ENCODE results near the gene PACS1.

DNA sequence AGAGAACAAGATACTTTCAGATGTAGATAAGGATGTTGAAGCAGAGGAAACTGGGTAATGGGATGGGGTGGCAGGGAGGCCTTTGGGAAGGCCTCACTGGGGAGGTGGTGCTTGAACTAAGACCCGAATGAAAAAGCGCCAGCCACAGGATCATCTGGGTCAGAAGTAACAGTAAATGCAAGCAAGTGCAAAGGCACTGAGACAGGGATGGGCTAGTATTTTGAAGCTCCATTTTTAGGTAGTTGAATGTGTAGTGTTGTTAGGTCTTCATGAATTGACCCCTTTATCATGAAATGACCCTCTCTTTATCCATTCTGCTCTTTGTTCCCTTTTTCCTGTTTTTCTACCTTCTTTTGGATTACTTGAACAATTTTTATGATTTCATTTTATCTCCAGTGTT is 6.2 kb upstream of the PACS1 start:
- TF ChIP-seq, protein P1, sequence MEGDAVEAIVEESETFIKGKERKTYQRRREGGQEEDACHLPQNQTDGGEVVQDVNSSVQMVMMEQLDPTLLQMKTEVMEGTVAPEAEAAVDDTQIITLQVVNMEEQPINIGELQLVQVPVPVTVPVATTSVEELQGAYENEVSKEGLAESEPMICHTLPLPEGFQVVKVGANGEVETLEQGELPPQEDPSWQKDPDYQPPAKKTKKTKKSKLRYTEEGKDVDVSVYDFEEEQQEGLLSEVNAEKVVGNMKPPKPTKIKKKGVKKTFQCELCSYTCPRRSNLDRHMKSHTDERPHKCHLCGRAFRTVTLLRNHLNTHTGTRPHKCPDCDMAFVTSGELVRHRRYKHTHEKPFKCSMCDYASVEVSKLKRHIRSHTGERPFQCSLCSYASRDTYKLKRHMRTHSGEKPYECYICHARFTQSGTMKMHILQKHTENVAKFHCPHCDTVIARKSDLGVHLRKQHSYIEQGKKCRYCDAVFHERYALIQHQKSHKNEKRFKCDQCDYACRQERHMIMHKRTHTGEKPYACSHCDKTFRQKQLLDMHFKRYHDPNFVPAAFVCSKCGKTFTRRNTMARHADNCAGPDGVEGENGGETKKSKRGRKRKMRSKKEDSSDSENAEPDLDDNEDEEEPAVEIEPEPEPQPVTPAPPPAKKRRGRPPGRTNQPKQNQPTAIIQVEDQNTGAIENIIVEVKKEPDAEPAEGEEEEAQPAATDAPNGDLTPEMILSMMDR (IDR thresholded peaks at IDR 0.05) = no peak
- no peak for TF ChIP-seq POLR2A (IDR thresholded peaks at IDR 0.05)
- no peak for TF ChIP-seq POLR2AphosphoS5 (IDR thresholded peaks at IDR 0.05)

Data from breast epithelium (tissue), 3 donors.